Measurements from ENCODE around the gene NAPEPLD.
"Not testable (repeated sequence)": the region's sequence is repeated elsewhere in the genome, so short reads cannot be mapped to it uniquely, and the experiment has no call there.

DNA sequence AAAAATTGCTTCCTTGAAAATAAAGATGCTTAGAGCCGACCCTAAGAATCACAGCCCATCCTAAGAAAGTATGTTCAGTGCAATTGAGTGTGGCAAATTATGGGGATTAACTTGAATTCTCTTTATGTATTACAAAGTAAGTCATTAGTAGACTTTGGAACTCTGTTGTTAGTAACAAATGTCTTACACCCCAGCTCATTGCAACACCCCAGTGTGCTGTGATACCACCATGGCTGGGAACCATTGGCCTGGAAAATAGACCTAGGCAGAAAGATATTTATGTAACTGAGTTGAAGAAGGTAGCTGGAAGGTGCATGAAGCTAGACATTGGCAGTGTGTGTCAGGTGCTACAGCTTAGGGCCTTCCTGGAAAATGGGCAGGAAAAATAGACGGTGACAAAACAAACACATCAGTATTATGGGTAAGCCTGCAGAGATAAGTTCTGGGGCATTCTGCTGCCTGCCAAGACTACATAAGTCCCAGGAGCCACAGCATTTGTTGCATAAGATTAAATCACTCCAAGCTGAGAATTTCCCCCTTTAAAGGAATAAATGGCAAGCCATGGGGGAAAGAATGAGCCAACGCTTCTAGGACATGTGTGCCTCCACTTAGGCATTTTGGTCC lies 18.1 kb upstream of the NAPEPLD start:
- TF ChIP-seq EZH2 (IDR thresholded peaks at IDR 0.05; ENCODE audit: low read length, missing control alignments) = not testable (repeated sequence)
- TF ChIP-seq, protein P1, sequence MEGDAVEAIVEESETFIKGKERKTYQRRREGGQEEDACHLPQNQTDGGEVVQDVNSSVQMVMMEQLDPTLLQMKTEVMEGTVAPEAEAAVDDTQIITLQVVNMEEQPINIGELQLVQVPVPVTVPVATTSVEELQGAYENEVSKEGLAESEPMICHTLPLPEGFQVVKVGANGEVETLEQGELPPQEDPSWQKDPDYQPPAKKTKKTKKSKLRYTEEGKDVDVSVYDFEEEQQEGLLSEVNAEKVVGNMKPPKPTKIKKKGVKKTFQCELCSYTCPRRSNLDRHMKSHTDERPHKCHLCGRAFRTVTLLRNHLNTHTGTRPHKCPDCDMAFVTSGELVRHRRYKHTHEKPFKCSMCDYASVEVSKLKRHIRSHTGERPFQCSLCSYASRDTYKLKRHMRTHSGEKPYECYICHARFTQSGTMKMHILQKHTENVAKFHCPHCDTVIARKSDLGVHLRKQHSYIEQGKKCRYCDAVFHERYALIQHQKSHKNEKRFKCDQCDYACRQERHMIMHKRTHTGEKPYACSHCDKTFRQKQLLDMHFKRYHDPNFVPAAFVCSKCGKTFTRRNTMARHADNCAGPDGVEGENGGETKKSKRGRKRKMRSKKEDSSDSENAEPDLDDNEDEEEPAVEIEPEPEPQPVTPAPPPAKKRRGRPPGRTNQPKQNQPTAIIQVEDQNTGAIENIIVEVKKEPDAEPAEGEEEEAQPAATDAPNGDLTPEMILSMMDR (conservative IDR thresholded peaks at IDR 0.05 in 1 of 2, IDR thresholded peaks at IDR 0.05 in 1 of 2; ENCODE audit: low read depth in 1 of 2, low read length in 2 of 2) = not testable (repeated sequence)
